T-cell (primary cell): ENCODE results near the gene ZNF71. TPM values are rescaled to one million over a fixed set of nuclear protein-coding genes. Genes with fewer than 3 reads are reported as not detected.

ENCODE experiments used
- ATAC-seq, 4 experiments: fragments of 200-7000 bp in 3 of 4; fragments of 150-1000 bp in 1 of 4; cut with Tn5 transposase; replicated peaks in 1 of 4; 1 replicate in 3 of 4; 2 replicates in 1 of 4; pipeline ENCODE4 v1.10.0; 2021; ENCODE audit warnings: moderate library complexity in 3 of 4, mild to moderate bottlenecking in 2 of 4, moderate number of reproducible peaks in 1 of 4
- CTCF ChIA-PET, 2 donors: fragments of 300-600 bp; sonication (Branson Sonifier 250); formaldehyde crosslinking; loops; one replicate each; lab custom pipeline; 2022; ENCODE audit warnings: antibody characterized with exemption in 2 of 2; lab: Charles Lee
- POLR2A ChIA-PET, 2 donors: fragments of 300-600 bp; sonication (Branson Sonifier 250); formaldehyde crosslinking; loops; one replicate each; lab custom pipeline; 2022; ENCODE audit warnings: antibody characterized with exemption in 2 of 2; lab: Charles Lee
- DNase-seq, 35 experiments: peaks; one replicate each; pipeline versions ENCODE4 v3.0.0 to v3.0.0-alpha.2; 2013 to 2023
- H3K27ac ChIP-seq: one replicate; pipeline ENCODE4 v1.5.1; 2013; ENCODE audit warnings: low read length
- H3K27me3 ChIP-seq, 2 experiments: replicated peaks in 1 of 2; 1 replicate in 1 of 2; 2 replicates in 1 of 2; pipeline versions ENCODE4 v1.6.1 to v1.7.0; 2013; ENCODE audit warnings: low read length in 1 of 2, mixed read lengths in 1 of 2; ENCODE audit not compliant: control insufficient read depth in 2 of 2, insufficient read depth in 2 of 2; ENCODE audit errors: extremely low read depth in 1 of 2
- H3K36me3 ChIP-seq, 2 donors: 1 replicate in 1 of 2; 2 replicates in 1 of 2; pipeline versions ENCODE4 v1.6.1 to v1.7.0; 2013; ENCODE audit warnings: low read length in 1 of 2; ENCODE audit not compliant: control insufficient read depth in 2 of 2, insufficient read depth in 1 of 2; ENCODE audit errors: extremely low read depth in 1 of 2
- H3K4me1 ChIP-seq, 2 experiments: 1 replicate in 1 of 2; 2 replicates in 1 of 2; pipeline versions ENCODE4 v1.6.1 to v1.7.0; 2013; ENCODE audit warnings: low read length in 2 of 2, mixed read lengths in 1 of 2; ENCODE audit not compliant: insufficient read depth in 2 of 2, control insufficient read depth in 1 of 2; ENCODE audit errors: extremely low read depth in 1 of 2
- H3K4me3 ChIP-seq, 2 donors: 1 replicate in 1 of 2; 2 replicates in 1 of 2; pipeline versions ENCODE4 v1.5.1 to v1.7.0; 2013; ENCODE audit warnings: mild to moderate bottlenecking in 2 of 2, low read length in 1 of 2, moderate library complexity in 1 of 2; ENCODE audit not compliant: control insufficient read depth in 1 of 2; ENCODE audit errors: extremely low read depth in 1 of 2
- H3K9me3 ChIP-seq: 2 replicates; pipeline ENCODE4 v1.7.0; 2013
- H3K27ac Mint-ChIP-seq, 2 donors: one replicate each; pipeline ENCODE4 v1.8.0; 2020 to 2021; ENCODE audit warnings: mild to moderate bottlenecking in 2 of 2, mixed read lengths in 2 of 2
- H3K27me3 Mint-ChIP-seq, 2 donors: one replicate each; pipeline ENCODE4 v1.8.0; 2021 to 2022; ENCODE audit warnings: mixed read lengths in 2 of 2
- H3K36me3 Mint-ChIP-seq: one replicate; pipeline ENCODE4 v1.8.0; 2021; ENCODE audit warnings: mixed read lengths
- H3K4me1 Mint-ChIP-seq, 3 donors: one replicate each; pipeline ENCODE4 v1.8.0; 2020 to 2022; ENCODE audit warnings: mixed read lengths in 3 of 3, mild to moderate bottlenecking in 1 of 3
- H3K4me3 Mint-ChIP-seq, 3 donors: one replicate each; pipeline ENCODE4 v1.8.0; 2020 to 2022; ENCODE audit warnings: mild to moderate bottlenecking in 3 of 3, mixed read lengths in 3 of 3, moderate library complexity in 3 of 3
- H3K9me3 Mint-ChIP-seq, 3 donors: one replicate each; pipeline ENCODE4 v1.8.0; 2020 to 2022; ENCODE audit warnings: mixed read lengths in 3 of 3
- WGBS: methylation state at CpG from one replicate; pipeline ENCODE4 v1.1.5; 2013; ENCODE audit warnings: missing lambda C conversion rate; ENCODE audit not compliant: insufficient coverage; 5-methylcytosine and 5-hydroxymethylcytosine counted together
- total RNA-seq, 35 experiments: library from RNA in 6 of 35; stranded (reverse) in 6 of 35; fragments of 120-200 nt in 1 of 35; gene quantifications; one replicate each; pipeline versions ENCODE4 v1.2.1 to v1.2.4 and lab custom pipeline; 2013 to 2026

Gene ZNF71
- total RNA-seq (10 to 100 TPM in 1 of 5 donors, 1 to 10 TPM in 4; 5.1 to 10.4 (median 9.3) TPM), total RNA-seq (lab: John Stamatoyannopoulos, UW) (4.7 to 22.2 (median 11.8) reads per million in 29 experiments)
- 6.1 TPM for total RNA-seq (2013)

- POLR2A ChIA-PET: interaction anchor here in 1 of 2 donors (0.7 kb wide), 1 partner anchor 274 kb away, joined by 15 read pairs; no protein-coding TSS in a partner anchor
- H3K9me3 ChIP-seq: no peaks in the 10 kb centered on the region
- DNase-seq: peak; percentile 70 to 87 (median 79)
- peak; percentile 95 to 96 (median 95) for ATAC-seq
- no peaks in the 10 kb centered on the region for H3K36me3 ChIP-seq
- peaks cover 6 to 19% of the 10 kb centered on the region in 2 experiments for H3K4me1 ChIP-seq
- peaks cover 22% of the 10 kb centered on the region for H3K36me3 Mint-ChIP-seq
- no peaks in the 10 kb centered on the region for H3K27me3 Mint-ChIP-seq
- H3K4me1 Mint-ChIP-seq: peaks cover 20 to 25% (median 23%) of the 10 kb centered on the region in 3 donors
- H3K4me3 ChIP-seq: peak within 1 kb of the TSS; percentile 73 to 91
- peaks cover 14 to 24% (median 18%) of the 10 kb centered on the region in 3 donors for H3K9me3 Mint-ChIP-seq
- peak within 1 kb of the TSS; percentile 80 to 93 (median 91) for H3K4me3 Mint-ChIP-seq
- H3K27ac ChIP-seq: peak within 1 kb of the TSS; percentile 33
- 1% methylated on average over 48 of the region's 52 CpGs for WGBS
- H3K27me3 ChIP-seq: peaks cover 0 to 4% of the 10 kb centered on the region in 2 experiments
- H3K27ac Mint-ChIP-seq: peak within 1 kb of the TSS; percentile 75 to 87
- CTCF ChIA-PET: interaction anchor here in 1 of 2 donors (0.6 kb wide), 1 partner anchor 8 kb away, joined by 9 read pairs; no protein-coding TSS in a partner anchor
Observed at GRCh38 chr19:56594783-56595547, at the start of gene ZNF71. Gene ZNF71, plus strand, starts transcription at chr19:56595302. Its CDS starts 6,257 bp downstream, at chr19:56601559.

- H3K36me3 Mint-ChIP-seq: peaks cover 71% of the 10 kb centered on the region
- H3K9me3 Mint-ChIP-seq: peaks cover 9 to 59% (median 54%) of the 10 kb centered on the region in 3 donors
- POLR2A ChIA-PET: no interaction called here
Observed at GRCh38 chr19:56547535-56547934, 47.6 kb upstream of the ZNF71 start.

GRCh38 chr19:56554272-56554869, 40.7 kb upstream of the ZNF71 start:
- Histone ChIP-seq H3K27ac (no peak overlapping the region), H3K27me3 (no peaks in the 10 kb centered on the region), H3K4me3 (no peak overlapping the region), H3K36me3 (peaks cover 0 to 13% of the 10 kb centered on the region in 2 donors), H3K4me1 (no peaks in the 10 kb centered on the region), H3K9me3 (peaks cover 19% of the 10 kb centered on the region)
- DNase-seq (no peak), ATAC-seq (no peak)
- no peaks in the 10 kb centered on the region for H3K4me1 Mint-ChIP-seq
- H3K27ac Mint-ChIP-seq: no peak overlapping the region
- no CpG with 5 or more reads among the region's 6 CpGs for WGBS
- H3K9me3 Mint-ChIP-seq: peaks cover 25 to 64% (median 60%) of the 10 kb centered on the region in 3 donors
- H3K4me3 Mint-ChIP-seq: no peak overlapping the region
- POLR2A ChIA-PET: no interaction called here
- H3K27me3 Mint-ChIP-seq: no peaks in the 10 kb centered on the region
- H3K36me3 Mint-ChIP-seq: peaks cover 62% of the 10 kb centered on the region
- CTCF ChIA-PET: no interaction called here

More at GRCh38 chr19:56547535-56547934, 47.6 kb upstream of the ZNF71 start:
- DNase-seq (no peak), ATAC-seq (no peak)
- Mint-ChIP-seq H3K27ac (no peak overlapping the region), H3K4me1 (peaks cover 0 to 1% (median 0%) of the 10 kb centered on the region in 3 donors), H3K4me3 (no peak overlapping the region), H3K27me3 (no peaks in the 10 kb centered on the region)
- Histone ChIP-seq H3K27ac (no peak overlapping the region), H3K4me1 (no peaks in the 10 kb centered on the region), H3K9me3 (peaks cover 16% of the 10 kb centered on the region), H3K27me3 (no peaks in the 10 kb centered on the region), H3K4me3 (no peak overlapping the region), H3K36me3 (peaks cover 4 to 21% of the 10 kb centered on the region in 2 donors)
- 82% methylated on average over 3 of the region's 6 CpGs for WGBS
- CTCF ChIA-PET: no interaction called here

GRCh38 chr19:56562766-56563165, 32.3 kb upstream of the ZNF71 start:
- 60% methylated on average over 1 of the region's 2 CpGs for WGBS
- Mint-ChIP-seq H3K9me3 (peaks cover 22 to 68% (median 57%) of the 10 kb centered on the region in 3 donors), H3K4me1 (peaks cover 9 to 13% (median 9%) of the 10 kb centered on the region in 3 donors), H3K27ac (no peak overlapping the region), H3K4me3 (no peak overlapping the region), H3K27me3 (no peaks in the 10 kb centered on the region), H3K36me3 (peaks cover 61% of the 10 kb centered on the region)
- no peak for DNase-seq
- Histone ChIP-seq H3K27me3 (no peaks in the 10 kb centered on the region), H3K9me3 (peaks cover 32% of the 10 kb centered on the region), H3K4me3 (peak overlapping the region in 1 of 2 donors; percentile 15), H3K36me3 (no peaks in the 10 kb centered on the region), H3K4me1 (peaks cover 3 to 13% of the 10 kb centered on the region in 2 experiments), H3K27ac (no peak overlapping the region)
- ChIA-PET POLR2A (no interaction called here), CTCF (no interaction called here)
- ATAC-seq: no peak

GRCh38 chr19:56566904-56567273, 28.2 kb upstream of the ZNF71 start:
- Histone ChIP-seq H3K27me3 (no peaks in the 10 kb centered on the region), H3K27ac (peak overlapping the region; percentile 49), H3K9me3 (peaks cover 37% of the 10 kb centered on the region), H3K4me3 (peak overlapping the region; percentile 91 to 95), H3K36me3 (peaks cover 0 to 15% of the 10 kb centered on the region in 2 donors), H3K4me1 (peaks cover 6 to 16% of the 10 kb centered on the region in 2 experiments)
- Mint-ChIP-seq H3K9me3 (peaks cover 26 to 55% (median 42%) of the 10 kb centered on the region in 3 donors), H3K4me1 (peaks cover 12 to 20% (median 17%) of the 10 kb centered on the region in 3 donors), H3K4me3 (peak overlapping the region; percentile 92 to 98 (median 93)), H3K27me3 (no peaks in the 10 kb centered on the region), H3K27ac (peak overlapping the region; percentile 83 to 84), H3K36me3 (peaks cover 69% of the 10 kb centered on the region)
- ChIA-PET CTCF (no interaction called here), POLR2A (no interaction called here)
- WGBS: 5% methylated on average over 23 of the region's 23 CpGs
- DNase-seq (peak in 15 of 35 experiments; percentile 0 to 34 (median 10)), ATAC-seq (peak; percentile 37 to 55 (median 46))
